Fibroblast of lung (primary cell): ENCODE data around the gene LMO7. TPM values are rescaled to one million over a fixed set of nuclear protein-coding genes. Genes with fewer than 3 reads are reported as not detected.

Experiments
- DNase-seq, 2 donors: peaks; one replicate each; pipeline versions ENCODE4 v3.0.0 to v3.0.0-alpha.2; 2010; ENCODE audit warnings: low read depth in 2 of 2
- H2AFZ ChIP-seq: 2 replicates; pipeline ENCODE4 v1.5.1; 2012; ENCODE audit warnings: low read length, control low read depth, inconsistent platforms
- H3K27ac ChIP-seq: 2 replicates; pipeline ENCODE4 v1.5.1; 2011; ENCODE audit warnings: low read length, control low read depth; ENCODE audit not compliant: insufficient read depth
- H3K27me3 ChIP-seq: 2 replicates; pipeline ENCODE4 v1.5.1; 2011; ENCODE audit warnings: mild to moderate bottlenecking, low read length; ENCODE audit not compliant: control insufficient read depth, insufficient read depth
- H3K36me3 ChIP-seq: 2 replicates; pipeline ENCODE4 v1.5.1; 2011; ENCODE audit warnings: low read length; ENCODE audit not compliant: control insufficient read depth, insufficient read depth
- H3K4me1 ChIP-seq: 2 replicates; pipeline ENCODE4 v1.5.1; 2011; ENCODE audit warnings: low read length; ENCODE audit not compliant: control insufficient read depth, insufficient read depth; ENCODE audit errors: extremely low read depth
- H3K4me2 ChIP-seq: 2 replicates; pipeline ENCODE4 v1.5.1; 2011; ENCODE audit warnings: low read length, control low read depth; ENCODE audit not compliant: insufficient read depth; ENCODE audit errors: extremely low read depth
- H3K4me3 ChIP-seq, 4 experiments: fragments of 200-600 bp in 1 of 4; sonication (generic) in 1 of 4; replicated peaks in 1 of 4; 2 replicates each; pipeline ENCODE4 v1.5.1; 2011 to 2016; ENCODE audit warnings: low read length in 4 of 4, low read depth in 3 of 4, mild to moderate bottlenecking in 3 of 4, control low read depth in 2 of 4, inconsistent platforms in 1 of 4, mixed read lengths in 1 of 4; ENCODE audit not compliant: insufficient read depth in 1 of 4; ENCODE audit errors: control extremely low read depth in 1 of 4
- H3K79me2 ChIP-seq: 2 replicates; pipeline ENCODE4 v1.5.1; 2012; ENCODE audit warnings: mild to moderate bottlenecking, low read length, inconsistent platforms; ENCODE audit not compliant: control insufficient read depth, insufficient read depth
- H3K9ac ChIP-seq: 2 replicates; pipeline ENCODE4 v1.5.1; 2011; ENCODE audit warnings: mild to moderate bottlenecking, low read length, control low read depth; ENCODE audit not compliant: insufficient read depth
- H3K9me3 ChIP-seq: 2 replicates; pipeline ENCODE4 v1.5.1; 2012; ENCODE audit warnings: low read depth, low read length; ENCODE audit not compliant: control insufficient read depth, insufficient read depth
- H4K20me1 ChIP-seq: 2 replicates; pipeline ENCODE4 v1.5.1; 2011; ENCODE audit warnings: low read length; ENCODE audit not compliant: control insufficient read depth, insufficient read depth; ENCODE audit errors: extremely low read depth
- EZH2 ChIP-seq: IDR thresholded peaks from 2 replicates; pipeline ENCODE4 v1.5.1; 2012; ENCODE audit warnings: low read length, control low read depth, mild to moderate bottlenecking; ENCODE audit errors: missing control alignments
- polyA plus RNA-seq, 2 donors: library from polyadenylated mRNA; depleted of rRNA in 1 of 2; stranded (reverse) in 1 of 2; unstranded in 1 of 2; fragments of >200 nt; gene quantifications; 2 replicates each; pipeline ENCODE4 v1.2.1, GENCODE V29; 2011 to 2012; ENCODE audit warnings: missing spikeins in 1 of 2
- total RNA-seq: library from RNA; depleted of rRNA; stranded (reverse); fragments of >200 nt; gene quantifications from 2 replicates; pipeline ENCODE4 v1.2.1, GENCODE V29; 2014
- TF ChIP-seq, protein P1 (sequence below), 2 donors: IDR thresholded peaks in 1 of 2; conservative IDR thresholded peaks in 1 of 2; 1 replicate in 1 of 2; 2 replicates in 1 of 2; pipeline ENCODE4 v1.5.1; 2011 to 2012; ENCODE audit warnings: low read length in 2 of 2, control low read depth in 1 of 2, inconsistent platforms in 1 of 2, low read depth in 1 of 2, mild to moderate bottlenecking in 1 of 2

LMO7 gene
- total and polyA plus RNA-seq, 2 donors (not counting 1 experiment from before 2014, with no cell fraction given) = 71.9 to 226 TPM

DNA sequence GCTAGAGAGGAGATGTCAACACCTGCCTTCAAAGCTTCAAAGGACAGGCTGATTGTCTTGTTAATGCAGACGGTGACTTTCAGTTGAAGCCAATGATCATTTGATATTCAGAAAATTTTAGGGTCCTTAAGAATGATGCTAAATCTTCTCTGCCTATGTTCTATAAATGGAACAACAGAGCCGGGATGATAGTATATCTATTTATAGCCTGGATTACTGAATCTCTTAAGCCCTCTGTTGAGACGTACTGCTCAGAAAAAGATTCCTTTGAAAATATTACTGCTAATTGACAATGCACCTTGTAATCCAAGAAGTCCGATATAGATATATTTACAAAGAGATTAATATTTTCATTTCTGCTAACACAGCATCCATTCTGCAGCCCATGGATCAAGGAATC lies 35.8 kb upstream of the LMO7 start:
- no peak overlapping the region for H3K9ac ChIP-seq
- H3K36me3 ChIP-seq = no peaks in the 10 kb centered on the region
- no peak overlapping the region for H3K4me3 ChIP-seq
- no peak for DNase-seq
- no peak overlapping the region for H2AFZ ChIP-seq
- TF ChIP-seq EZH2 = no peak
- TF ChIP-seq, protein P1, sequence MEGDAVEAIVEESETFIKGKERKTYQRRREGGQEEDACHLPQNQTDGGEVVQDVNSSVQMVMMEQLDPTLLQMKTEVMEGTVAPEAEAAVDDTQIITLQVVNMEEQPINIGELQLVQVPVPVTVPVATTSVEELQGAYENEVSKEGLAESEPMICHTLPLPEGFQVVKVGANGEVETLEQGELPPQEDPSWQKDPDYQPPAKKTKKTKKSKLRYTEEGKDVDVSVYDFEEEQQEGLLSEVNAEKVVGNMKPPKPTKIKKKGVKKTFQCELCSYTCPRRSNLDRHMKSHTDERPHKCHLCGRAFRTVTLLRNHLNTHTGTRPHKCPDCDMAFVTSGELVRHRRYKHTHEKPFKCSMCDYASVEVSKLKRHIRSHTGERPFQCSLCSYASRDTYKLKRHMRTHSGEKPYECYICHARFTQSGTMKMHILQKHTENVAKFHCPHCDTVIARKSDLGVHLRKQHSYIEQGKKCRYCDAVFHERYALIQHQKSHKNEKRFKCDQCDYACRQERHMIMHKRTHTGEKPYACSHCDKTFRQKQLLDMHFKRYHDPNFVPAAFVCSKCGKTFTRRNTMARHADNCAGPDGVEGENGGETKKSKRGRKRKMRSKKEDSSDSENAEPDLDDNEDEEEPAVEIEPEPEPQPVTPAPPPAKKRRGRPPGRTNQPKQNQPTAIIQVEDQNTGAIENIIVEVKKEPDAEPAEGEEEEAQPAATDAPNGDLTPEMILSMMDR (conservative IDR thresholded peaks at IDR 0.05 in 1 of 2, IDR thresholded peaks at IDR 0.05 in 1 of 2; ENCODE audit: low read depth in 1 of 2, low read length in 2 of 2) = no peak
- no peak overlapping the region for H3K4me2 ChIP-seq
- H4K20me1 ChIP-seq = no peaks in the 10 kb centered on the region
- no peaks in the 10 kb centered on the region for H3K9me3 ChIP-seq
- no peaks in the 10 kb centered on the region for H3K4me1 ChIP-seq
- H3K27ac ChIP-seq = no peak overlapping the region
- no peaks in the 10 kb centered on the region for H3K27me3 ChIP-seq
- no peaks in the 10 kb centered on the region for H3K79me2 ChIP-seq

DNA sequence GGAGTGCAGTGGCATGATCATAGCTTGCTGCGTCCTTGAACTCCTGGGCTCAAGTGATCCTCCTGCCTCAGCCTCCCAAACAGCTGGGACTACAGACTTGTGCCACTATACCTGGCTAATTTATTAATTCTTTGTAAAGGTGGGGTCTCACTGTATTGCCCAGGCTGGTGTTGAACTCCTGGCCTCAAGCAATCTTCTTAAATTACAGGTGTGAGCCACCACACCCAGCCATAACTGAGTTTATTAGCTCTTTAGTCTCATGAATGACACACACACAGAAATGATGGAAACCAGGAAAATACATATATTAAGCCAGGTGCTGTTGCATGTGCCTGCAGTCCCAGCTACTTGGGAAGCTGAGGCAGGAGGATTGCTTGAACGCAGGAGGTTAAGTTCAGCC lies 33.1 kb upstream of the LMO7 start:
- H3K79me2 ChIP-seq = no peaks in the 10 kb centered on the region
- H3K9ac ChIP-seq = no peak overlapping the region
- TF ChIP-seq EZH2 = no peak
- TF ChIP-seq, protein P1 (conservative IDR thresholded peaks at IDR 0.05 in 1 of 2, IDR thresholded peaks at IDR 0.05 in 1 of 2; ENCODE audit: low read depth in 1 of 2, low read length in 2 of 2) = no peak

DNA sequence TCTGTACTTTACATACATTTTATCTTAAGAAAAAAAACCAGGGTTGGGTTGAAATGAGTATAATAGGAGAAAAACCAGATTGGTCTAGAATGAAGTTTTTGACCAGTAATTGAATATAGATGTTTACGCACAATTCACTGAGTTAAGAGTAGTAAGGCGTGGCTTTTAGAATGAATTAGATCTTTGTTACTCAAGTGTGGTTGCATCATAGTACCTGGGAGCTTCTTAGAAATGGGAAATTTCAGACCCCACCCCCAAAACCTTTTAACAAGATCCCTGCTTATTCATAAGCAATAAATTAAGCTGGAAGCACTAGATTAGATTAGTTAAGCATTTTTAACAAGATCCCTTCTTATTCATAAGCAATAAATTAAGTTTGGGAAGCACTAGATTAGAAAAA lies 28.7 kb upstream of the LMO7 start:
- no peak overlapping the region for H2AFZ ChIP-seq
- H3K4me1 ChIP-seq = no peaks in the 10 kb centered on the region
- no peaks in the 10 kb centered on the region for H3K9me3 ChIP-seq
- H3K27ac ChIP-seq = no peak overlapping the region
- no peak for DNase-seq
- no peaks in the 10 kb centered on the region for H3K27me3 ChIP-seq
- TF ChIP-seq, protein P1 (conservative IDR thresholded peaks at IDR 0.05 in 1 of 2, IDR thresholded peaks at IDR 0.05 in 1 of 2; ENCODE audit: low read depth in 1 of 2, low read length in 2 of 2) = no peak
- TF ChIP-seq EZH2 = no peak
- no peaks in the 10 kb centered on the region for H3K36me3 ChIP-seq
- H3K79me2 ChIP-seq = no peaks in the 10 kb centered on the region
- no peak overlapping the region for H3K9ac ChIP-seq
- H3K4me3 ChIP-seq = no peak overlapping the region
- no peaks in the 10 kb centered on the region for H4K20me1 ChIP-seq
- no peak overlapping the region for H3K4me2 ChIP-seq

More for the DNA sequence above, 33.1 kb upstream of the LMO7 start:
- no peaks in the 10 kb centered on the region for H3K9me3 ChIP-seq
- H3K4me3 ChIP-seq = no peak overlapping the region
- H3K4me2 ChIP-seq = no peak overlapping the region
- no peaks in the 10 kb centered on the region for H3K4me1 ChIP-seq
- no peak for DNase-seq
- no peaks in the 10 kb centered on the region for H4K20me1 ChIP-seq
- no peak overlapping the region for H2AFZ ChIP-seq
- H3K27ac ChIP-seq = no peak overlapping the region
- no peaks in the 10 kb centered on the region for H3K27me3 ChIP-seq
- H3K36me3 ChIP-seq = no peaks in the 10 kb centered on the region
